Lower leg skin (tissue), 3 donors: Measurements from ENCODE around the gene SPOCK1.

Experiments used
- CTCF ChIP-seq, 3 donors: fragments of 450-650 bp; IDR thresholded peaks; one replicate each; pipeline ENCODE4 v1.5.1; 2016; ENCODE audit warnings: antibody characterized with exemption in 3 of 3, mild to moderate bottlenecking in 3 of 3, moderate library complexity in 2 of 3
- POLR2A ChIP-seq, 2 donors: fragments of 450-650 bp; IDR thresholded peaks; one replicate each; pipeline ENCODE4 v1.6.1; 2016 to 2017; ENCODE audit warnings: antibody characterized with exemption in 2 of 2, mild to moderate bottlenecking in 1 of 2, moderate library complexity in 1 of 2

- TF ChIP-seq CTCF (IDR thresholded peaks at IDR 0.05) (no peak), POLR2A (IDR thresholded peaks at IDR 0.05) (no peak)
Observed at GRCh38 chr5:137329586-137330296, 169.4 kb downstream of the SPOCK1 start.
